Measurements from ENCODE around the gene NDUFB8.

GRCh38 chr10:100570506-100570905 is 40.8 kb upstream of the NDUFB8 start:
- TF ChIP-seq CTCF (conservative IDR thresholded peaks at IDR 0.05; ENCODE audit: low read length) = no peak
- TF ChIP-seq EZH2phosphoT487 (IDR thresholded peaks at IDR 0.05; ENCODE audit: borderline replicate concordance, low read depth, low read length) = no peak

Data from OCI-LY7 (cell line).